ENCODE measurements around the gene STARD4. TPM values are rescaled to one million over a fixed set of nuclear protein-coding genes. Genes with fewer than 3 reads are reported as not detected.
A peak's percentile ranks its signal among the peaks of the same experiment; 100 is the strongest.

STARD4 gene
- total RNA-seq, 1 experiment from 2014 or later = 30.4 TPM

GRCh38 chr5:111528056-111528455 lies 15.7 kb upstream of the STARD4 start:
- no peak for DNase-seq (ENCODE audit: low spot score)

- no peak for DNase-seq (ENCODE audit: low spot score)
These were observed 8.6 kb upstream of the STARD4 start for GRCh38 chr5:111520908-111521307.

GRCh38 chr5:111518777-111519176 lies 6.4 kb upstream of the STARD4 start:
- DNase-seq (ENCODE audit: low spot score) = no peak

GRCh38 chr5:111517853-111518501 lies 5.6 kb upstream of the STARD4 start:
- no peak for DNase-seq (ENCODE audit: low spot score)

GRCh38 chr5:111514087-111514486 lies 1.8 kb upstream of the STARD4 start:
- no peak for DNase-seq (ENCODE audit: low spot score)

GRCh38 chr5:111513131-111513520 lies 791 bp upstream of the STARD4 start:
- DNase-seq (ENCODE audit: low spot score) = no peak

- no peak for DNase-seq (ENCODE audit: low spot score)
These were observed 432 bp downstream of the STARD4 start for GRCh38 chr5:111511831-111512374.

GRCh38 chr5:111511174-111511830 lies 1.0 kb downstream of the STARD4 start:
- DNase-seq (ENCODE audit: low spot score) = peak; percentile 10

GRCh38 chr5:111509119-111509518 lies 3.2 kb downstream of the STARD4 start:
- DNase-seq (ENCODE audit: low spot score) = no peak

- DNase-seq (ENCODE audit: low spot score) = no peak
These were observed 5.1 kb downstream of the STARD4 start for GRCh38 chr5:111507276-111507675.

GRCh38 chr5:111505096-111505495 lies 7.2 kb downstream of the STARD4 start:
- no peak for DNase-seq (ENCODE audit: low spot score)

GRCh38 chr5:111502956-111503355 lies 9.4 kb downstream of the STARD4 start:
- no peak for DNase-seq (ENCODE audit: low spot score)

- no peak for DNase-seq (ENCODE audit: low spot score)
These were observed 14.0 kb downstream of the STARD4 start for GRCh38 chr5:111498346-111498745.

GRCh38 chr5:111495159-111495558 lies 17.2 kb downstream of the STARD4 start:
- DNase-seq (ENCODE audit: low spot score) = no peak

GRCh38 chr5:111494355-111494999 lies 17.9 kb downstream of the STARD4 start:
- no peak for DNase-seq (ENCODE audit: low spot score)

GRCh38 chr5:111493031-111493430 lies 19.3 kb downstream of the STARD4 start:
- DNase-seq (ENCODE audit: low spot score) = no peak

- no peak for DNase-seq (ENCODE audit: low spot score)
These were observed 24.0 kb downstream of the STARD4 start for GRCh38 chr5:111488353-111488752.

GRCh38 chr5:111486926-111487325 lies 25.4 kb downstream of the STARD4 start:
- DNase-seq (ENCODE audit: low spot score) = no peak

- DNase-seq (ENCODE audit: low spot score) = no peak
These were observed 26.3 kb downstream of the STARD4 start for GRCh38 chr5:111486055-111486454.

- no peak for DNase-seq (ENCODE audit: low spot score)
These were observed 32.0 kb downstream of the STARD4 start for GRCh38 chr5:111480346-111480745.

- no peak for DNase-seq (ENCODE audit: low spot score)
These were observed 33.4 kb downstream of the STARD4 start for GRCh38 chr5:111478898-111479297.

- no peak for DNase-seq (ENCODE audit: low spot score)
These were observed 34.1 kb downstream of the STARD4 start for GRCh38 chr5:111478266-111478665.

- DNase-seq (ENCODE audit: low spot score) = no peak
These were observed 39.8 kb downstream of the STARD4 start for GRCh38 chr5:111472579-111472978.
